HG02884 (cell line): Measurements from ENCODE around the gene PRPF18.
A peak's percentile ranks its signal among the peaks of the same experiment; 100 is the strongest.
"Not testable (repeated sequence)": the region's sequence is repeated elsewhere in the genome, so short reads cannot be mapped to it uniquely, and the experiment has no call there.

Source experiments
- ATAC-seq: cut with Tn5 transposase; IDR thresholded peaks from one replicate; pipeline ENCODE4 v1.9.1; 2021; ENCODE audit warnings: mild to moderate bottlenecking, moderate library complexity; ENCODE audit not compliant: unreplicated experiment

PRPF18 gene

GRCh38 chr10:13586676-13587355 is at the start of gene PRPF18:
PRPF18 (plus strand) TSS chr10:13586965; CDS start chr10:13587087, 122 bp downstream.
- peak; percentile 99 for ATAC-seq

GRCh38 chr10:13537985-13538384 is 48.8 kb upstream of the PRPF18 start:
- ATAC-seq: not testable (repeated sequence)

GRCh38 chr10:13542533-13542932 is 44.2 kb upstream of the PRPF18 start:
- ATAC-seq: no peak

GRCh38 chr10:13550802-13551201 is 36.0 kb upstream of the PRPF18 start:
- no peak for ATAC-seq

DNA sequence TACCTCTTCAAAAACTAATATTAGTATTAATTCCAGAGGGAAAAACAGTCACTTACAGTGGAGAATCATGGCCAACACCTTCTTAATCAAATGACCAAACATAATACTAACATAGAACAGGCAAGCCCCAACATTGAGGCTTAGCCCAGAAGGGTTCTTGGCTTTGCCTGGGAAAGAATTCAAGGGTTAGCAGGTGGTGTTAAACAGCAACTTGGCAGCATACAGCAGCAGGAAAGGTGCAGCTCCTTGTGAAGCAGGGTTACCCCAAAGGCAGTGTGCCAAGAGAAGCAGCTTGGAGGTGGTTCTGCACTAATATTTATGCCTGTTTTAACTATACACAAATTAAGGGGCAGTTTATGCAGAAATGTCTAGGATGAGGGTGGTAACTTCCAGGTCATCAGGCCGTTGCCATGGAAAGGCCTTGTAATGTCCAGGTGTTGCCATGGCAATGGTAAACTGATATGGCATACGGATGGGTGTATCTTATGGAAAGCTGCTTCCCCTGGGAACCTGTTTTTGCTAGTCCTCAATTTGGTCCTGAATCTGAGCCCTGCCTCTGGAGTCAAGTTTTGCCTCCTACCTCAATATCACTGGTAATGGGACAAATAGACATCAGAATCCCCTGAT is 30.8 kb upstream of the PRPF18 start:
- ATAC-seq: no peak

GRCh38 chr10:13559124-13559700 is 27.6 kb upstream of the PRPF18 start:
- ATAC-seq: no peak

DNA sequence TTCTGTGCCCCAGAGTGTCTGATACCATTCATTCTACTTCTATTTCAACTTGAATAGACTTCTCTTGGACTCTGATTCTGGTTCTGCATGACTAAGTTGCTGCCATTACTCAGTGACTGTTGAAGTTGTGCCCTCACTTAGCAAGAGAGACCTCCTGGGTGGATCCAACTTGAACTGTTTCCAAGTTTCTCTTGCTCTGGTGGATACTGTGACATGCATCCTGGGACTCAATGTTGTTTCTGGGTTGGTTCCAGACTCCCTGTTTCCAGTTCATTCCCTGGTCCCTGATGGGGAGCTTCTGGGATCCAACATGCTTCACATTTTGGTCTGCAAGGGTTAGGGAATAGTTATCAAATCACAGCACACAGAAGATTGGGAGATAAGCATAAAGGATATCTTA is 26.2 kb upstream of the PRPF18 start:
- no peak for ATAC-seq

GRCh38 chr10:13563481-13564445 is 23.0 kb upstream of the PRPF18 start:
- no peak for ATAC-seq

- ATAC-seq: no peak
Measured at GRCh38 chr10:13564576-13564975, 22.2 kb upstream of the PRPF18 start.

DNA sequence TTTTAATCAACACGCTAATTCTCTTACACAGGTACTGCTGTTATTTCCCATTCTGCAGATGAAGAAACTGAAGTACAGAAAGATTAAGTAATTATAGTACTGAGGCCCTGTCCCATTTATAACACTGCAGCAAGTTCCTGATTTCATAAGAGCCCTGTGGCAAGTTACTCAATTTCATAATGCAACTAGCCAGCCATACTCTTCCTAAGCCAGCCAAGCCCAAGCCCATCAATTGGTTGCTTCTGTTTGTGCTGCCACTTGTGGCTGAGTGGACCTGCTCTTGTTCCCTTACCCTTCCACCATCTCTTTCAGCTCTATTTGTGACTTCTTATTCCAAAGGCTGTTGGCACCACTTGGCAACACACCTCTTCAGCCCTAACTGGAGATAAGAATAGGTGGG is 19.7 kb upstream of the PRPF18 start:
- ATAC-seq: no peak

DNA sequence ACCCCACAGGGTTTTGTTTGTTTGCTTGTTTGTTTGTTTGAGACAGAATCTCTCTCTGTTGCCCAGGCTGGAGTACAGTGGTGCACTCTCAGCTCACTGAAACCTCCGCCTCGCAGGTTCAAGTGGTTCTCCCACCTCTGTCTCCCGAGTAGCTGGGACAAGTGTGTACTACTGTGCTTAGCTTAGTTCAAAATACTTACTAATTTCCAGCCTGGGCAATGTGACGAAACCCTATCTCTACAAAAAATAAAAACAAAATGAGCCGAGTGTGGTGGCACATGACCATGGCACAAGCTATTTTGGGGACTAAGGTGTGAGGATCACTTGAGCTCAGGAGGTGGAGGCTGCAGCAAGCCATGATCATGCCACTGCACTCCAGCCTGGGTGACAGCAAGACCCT is 15.2 kb upstream of the PRPF18 start:
- no peak for ATAC-seq

- no peak for ATAC-seq
Measured at GRCh38 chr10:13573960-13574359, 12.8 kb upstream of the PRPF18 start.

GRCh38 chr10:13585195-13585751 is 1.5 kb upstream of the PRPF18 start:
- no peak for ATAC-seq

- no peak for ATAC-seq
Measured at GRCh38 chr10:13585943-13586342, 822 bp upstream of the PRPF18 start.

DNA sequence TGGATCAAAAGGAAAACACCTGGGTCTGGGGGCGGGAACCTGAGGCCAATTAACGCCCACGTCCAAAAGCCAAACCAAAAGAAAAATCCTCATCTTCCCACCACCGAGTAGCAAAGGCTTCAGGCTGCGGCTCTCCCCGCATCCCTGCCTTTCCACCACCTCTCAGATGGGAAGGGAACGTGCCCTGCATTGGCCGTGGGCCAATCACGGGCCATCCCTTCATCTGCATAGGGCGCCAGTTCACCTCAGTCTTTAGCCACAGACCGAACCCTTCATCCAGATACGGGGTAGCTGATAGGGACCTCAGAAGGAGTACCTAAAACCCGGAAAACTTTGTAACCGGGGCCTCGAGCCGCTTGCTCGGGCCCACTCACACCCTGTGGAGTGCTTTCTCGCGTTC is 626 bp downstream of the PRPF18 start:
- ATAC-seq: no peak

GRCh38 chr10:13589316-13589715 is 2.6 kb downstream of the PRPF18 start:
- no peak for ATAC-seq

DNA sequence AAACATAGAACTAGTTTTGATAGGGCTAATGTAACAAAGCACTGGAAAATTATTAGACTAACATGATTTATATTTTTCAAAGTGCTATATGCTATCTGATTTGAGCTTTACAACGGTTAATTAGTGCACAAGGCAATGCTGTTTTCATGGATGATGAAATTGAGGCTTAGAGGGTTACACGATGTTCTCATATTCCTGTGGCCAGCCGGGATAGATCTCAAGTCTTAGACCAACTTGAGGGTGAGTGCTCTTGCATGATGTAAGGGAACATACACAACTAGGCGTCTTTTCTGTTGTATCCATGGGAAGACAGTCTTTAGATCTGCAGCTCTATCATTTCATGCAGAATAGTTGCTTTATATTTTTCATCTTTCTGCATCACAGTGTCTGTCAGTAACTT is 4.1 kb downstream of the PRPF18 start:
- no peak for ATAC-seq

DNA sequence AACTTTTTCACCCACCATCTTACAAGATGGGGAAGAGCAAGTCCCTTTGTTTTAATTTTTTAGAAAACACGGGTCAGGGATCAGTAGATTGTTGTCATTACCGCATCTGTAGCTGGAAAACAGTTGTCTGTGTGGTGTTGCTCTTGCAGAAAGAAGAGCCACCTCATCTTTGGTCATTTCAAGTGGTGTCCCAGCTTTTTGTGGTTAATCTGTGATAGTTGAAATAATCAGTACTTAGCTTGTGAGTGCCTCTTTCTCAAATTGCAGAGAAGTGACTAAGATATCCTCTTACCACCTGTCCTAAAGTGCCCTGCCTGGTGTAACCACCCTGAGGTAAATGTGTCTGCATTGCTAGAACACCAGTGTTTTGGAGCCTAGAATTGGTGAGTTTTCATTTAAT is 5.5 kb downstream of the PRPF18 start:
- ATAC-seq: no peak

DNA sequence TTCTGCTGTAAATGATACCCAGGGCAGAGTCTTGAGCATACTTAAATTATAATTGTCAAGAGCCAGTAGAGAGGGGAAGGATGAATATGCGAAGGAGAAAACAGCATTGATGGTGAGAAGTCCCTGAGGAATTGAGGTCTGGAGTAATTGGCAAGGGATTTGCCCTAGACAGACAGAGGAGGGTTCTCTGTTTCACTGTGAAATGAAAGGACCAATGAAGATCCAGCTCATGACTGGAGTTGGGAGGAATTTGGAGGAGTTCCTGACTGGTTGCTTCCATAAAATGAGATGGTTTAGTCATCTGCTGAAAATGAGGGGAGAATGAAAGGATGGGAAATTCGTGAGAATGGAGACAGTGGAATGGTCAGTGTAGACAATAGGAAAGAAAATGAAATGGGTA is 6.8 kb downstream of the PRPF18 start:
- no peak for ATAC-seq

DNA sequence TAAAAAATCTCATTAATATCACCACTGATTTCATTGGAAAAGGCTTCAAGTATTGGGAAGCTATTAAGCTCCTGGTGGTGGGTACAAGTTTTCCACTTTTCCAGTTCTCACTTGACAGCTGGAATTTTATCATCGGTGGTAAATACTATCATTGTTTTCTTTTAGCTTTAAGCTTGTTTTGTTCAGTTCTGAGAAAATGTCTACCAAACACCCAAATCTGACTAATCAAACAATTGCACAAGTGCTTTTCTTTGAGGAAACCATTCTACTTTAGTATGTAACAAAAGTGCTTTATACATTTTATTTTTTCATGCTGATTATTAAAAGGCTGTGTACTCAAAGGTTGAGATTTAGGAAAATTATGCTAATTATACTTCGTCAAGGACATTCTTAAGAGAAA is 7.9 kb downstream of the PRPF18 start:
- no peak for ATAC-seq

DNA sequence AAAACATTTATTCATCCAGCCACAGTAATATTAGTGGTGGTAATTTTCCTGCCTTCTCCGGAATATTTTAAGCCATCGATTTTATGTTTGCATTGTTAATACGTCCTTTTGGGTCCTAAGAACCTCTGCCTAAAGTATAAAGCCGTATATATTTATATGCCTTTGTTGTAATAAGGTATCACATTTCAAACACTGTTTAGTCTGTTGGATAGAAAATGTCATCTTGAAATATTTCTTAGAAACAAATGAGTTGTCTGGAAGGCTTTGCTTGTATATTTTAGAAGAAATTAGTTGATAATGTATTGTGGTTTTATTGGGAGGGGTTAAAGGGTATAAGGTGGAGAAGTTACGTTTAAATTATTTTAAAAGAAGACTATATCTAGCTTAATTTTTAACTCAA is 11.1 kb downstream of the PRPF18 start:
- no peak for ATAC-seq
